Heart right ventricle (tissue), 16 donors: Measurements from ENCODE around the gene LCE1E. TPM values are rescaled to one million over a fixed set of nuclear protein-coding genes. Genes with fewer than 3 reads are reported as not detected.

Source experiments
- ATAC-seq, 8 donors: fragments of 200-7000 bp; cut with Tn5 transposase; one replicate each; pipeline ENCODE4 v1.9.1; 2020; ENCODE audit warnings: mild to moderate bottlenecking in 8 of 8, moderate library complexity in 8 of 8, moderate number of reproducible peaks in 1 of 8
- DNase-seq, 2 donors: peaks; one replicate each; pipeline ENCODE4 v3.0.0-alpha.2; 2020
- H3K27ac ChIP-seq, 10 donors: fragments of 200-600 bp; sonication (generic) in 2 of 10; one replicate each; pipeline versions ENCODE4 v1.5.0 to v1.8.0; 2020 to 2022; ENCODE audit warnings: mild to moderate bottlenecking in 3 of 10
- H3K27me3 ChIP-seq, 7 donors: fragments of 200-600 bp; one replicate each; pipeline ENCODE4 v1.8.0; 2021 to 2022; ENCODE audit warnings: mild to moderate bottlenecking in 2 of 7
- H3K36me3 ChIP-seq, 9 donors: fragments of 200-600 bp; sonication (generic) in 1 of 9; one replicate each; pipeline versions ENCODE4 v1.5.0 to v1.8.0; 2020 to 2022; ENCODE audit warnings: mild to moderate bottlenecking in 2 of 9
- H3K4me1 ChIP-seq, 9 donors: fragments of 200-600 bp; sonication (generic) in 1 of 9; one replicate each; pipeline versions ENCODE4 v1.5.0 to v1.8.0; 2020 to 2022; ENCODE audit warnings: mild to moderate bottlenecking in 4 of 9
- H3K4me3 ChIP-seq, 10 donors: fragments of 200-600 bp; sonication (generic) in 2 of 10; one replicate each; pipeline versions ENCODE4 v1.5.0 to v1.8.0; 2020 to 2022; ENCODE audit warnings: mild to moderate bottlenecking in 7 of 10, moderate library complexity in 2 of 10
- H3K9me3 ChIP-seq, 11 donors: fragments of 200-600 bp in 10 of 11; sonication (generic) in 2 of 11; one replicate each; pipeline versions ENCODE4 v1.5.0 to v1.8.0; 2013 to 2022; ENCODE audit warnings: mild to moderate bottlenecking in 2 of 11, control low read depth in 1 of 11, moderate library complexity in 1 of 11
- CTCF ChIP-seq, 9 donors: fragments of 200-600 bp; sonication (generic) in 2 of 9; IDR thresholded peaks; one replicate each; pipeline versions ENCODE4 v1.5.0 to v1.8.0; 2021 to 2022; ENCODE audit warnings: antibody characterized with exemption in 9 of 9, mild to moderate bottlenecking in 5 of 9, moderate library complexity in 1 of 9
- WGBS, 2 donors: extraction: QIAGEN DNeasy Blood & Tissue Kit; methylation state at CpG; one replicate each; pipeline ENCODE4 v1.1.7; 2013; ENCODE audit warnings: inconsistent platforms in 1 of 2; 5-methylcytosine and 5-hydroxymethylcytosine counted together
- intact Hi-C, 10 donors: fragments of 100-400 bp; cut with DNase I; formaldehyde crosslinking; loops; one replicate each; pipeline versions ENCODE4 v1.11.1 to v1.14.2; 2022
- polyA plus RNA-seq, 2 donors: library from polyadenylated mRNA; stranded (reverse); fragments of 200-250 nt; gene quantifications; one replicate each; pipeline ENCODE4 v1.2.3, GENCODE V29; 2013
- total RNA-seq, 10 donors: library from RNA; stranded (reverse); fragmentation: NEBNext Ultra II Directional in 3 of 10; extraction: Animal tissue kit (Norgen Biotek cat#: 25700) in 3 of 10; gene quantifications; one replicate each; pipeline versions ENCODE4 v1.2.1 to v1.2.4, GENCODE V29; 2021 to 2023
- donor health status: Arrhythmogenic right ventricular cardiomyopathy.
- donor health status: ischemic (EF 13 %, LVEDD 7.1; RV severe dilation, severe dysfunction).
- donor health status: healthy with polysubstance abuse.
- donor health status: DM: no; HTN: yes; CAD: no.
- donor health status: DM: no; HTN: no; CAD: no.
- donor health status: ischemic (EF 25% LVEDD 6.9; RV normal size, moderate dysfunction).
- donor health status: ischemic (EF 25% LVEDD 5.7; RV mildly dilated, moderate dysfunction).
- donor health status: healthy.
- donor health status: DM: yes; HTN: yes; CAD: no.
- donor health status: Ischemic cardiomyopathy.
- donor health status: ischemic (EF 35%, LVEDD 5.7; RV mildly dilated, moderate dysfunction).
- donor health status: nonischemic (EF 11% LVEDD 7.7; RV severe dilation, severe dysfunction).
- donor health status: DM: yes; HTN: yes; CAD: no.
- donor health status: PGD.
- donor health status: ischemic (EF 29% LVEDD 5.4; RV normal size, mild dysfunction).
- donor health status: nonischemic (EF 23%, LVEDD 6.1; RV moderate dilation, normal function).

The LCE1E gene
- total and polyA plus RNA-seq, 12 donors, result not detected

GRCh38 chr1:152836870-152837269 is 50.8 kb downstream of the LCE1E start:
- no peak for TF ChIP-seq CTCF (IDR thresholded peaks at IDR 0.05)

More at GRCh38 chr1:152836870-152837269, 50.8 kb downstream of the LCE1E start:
- intact Hi-C loops, result no loop called here
- no peak overlapping the region for H3K4me3 ChIP-seq
- 47 to 53% methylated on average over 2 of the region's 2 CpGs for WGBS, 2 donors
- DNase-seq (no peak), ATAC-seq (no peak)
- no peaks in the 10 kb centered on the region for H3K4me1 ChIP-seq
- H3K36me3 ChIP-seq, result no peaks in the 10 kb centered on the region
- H3K27me3 ChIP-seq, result no peaks in the 10 kb centered on the region
- H3K27ac ChIP-seq, result no peak overlapping the region
- no peaks in the 10 kb centered on the region for H3K9me3 ChIP-seq

Other genes starting within 250 kb of the LCE1E start
- gene LCE3E, start 219.5 kb upstream of the LCE1E start, total RNA-seq, result not detected
- not detected for gene LCE3E, start 219.5 kb upstream of the LCE1E start, polyA plus RNA-seq
- gene LCE3D, start 205.7 kb upstream of the LCE1E start, total RNA-seq, result not detected
- not detected for gene LCE3D, start 205.7 kb upstream of the LCE1E start, polyA plus RNA-seq
- gene LCE3C, start 186.0 kb upstream of the LCE1E start, total RNA-seq, result not detected
- not detected for gene LCE3C, start 186.0 kb upstream of the LCE1E start, polyA plus RNA-seq
- not detected for gene LCE3B, start 172.4 kb upstream of the LCE1E start, total RNA-seq
- gene LCE3B, start 172.4 kb upstream of the LCE1E start, polyA plus RNA-seq, result not detected
- gene LCE3A, start 163.2 kb upstream of the LCE1E start, total RNA-seq, result not detected
- gene LCE3A, start 163.2 kb upstream of the LCE1E start, polyA plus RNA-seq, result not detected
- not detected for gene LCE2D, start 122.9 kb upstream of the LCE1E start, total RNA-seq
- not detected for gene LCE2D, start 122.9 kb upstream of the LCE1E start, polyA plus RNA-seq
- gene LCE2C, start 111.0 kb upstream of the LCE1E start, total RNA-seq, result not detected
- not detected for gene LCE2C, start 111.0 kb upstream of the LCE1E start, polyA plus RNA-seq
- not detected for gene LCE2B, start 100.1 kb upstream of the LCE1E start, total RNA-seq
- gene LCE2B, start 100.1 kb upstream of the LCE1E start, polyA plus RNA-seq, result not detected
- not detected for gene LCE2A, start 87.9 kb upstream of the LCE1E start, total RNA-seq
- gene LCE2A, start 87.9 kb upstream of the LCE1E start, polyA plus RNA-seq, result not detected
- not detected for gene LCE4A, start 78.1 kb upstream of the LCE1E start, total RNA-seq
- gene LCE4A, start 78.1 kb upstream of the LCE1E start, polyA plus RNA-seq, result not detected
- not detected for gene KPRP, start 28.2 kb upstream of the LCE1E start, total RNA-seq
- gene KPRP, start 28.2 kb upstream of the LCE1E start, polyA plus RNA-seq, result not detected
- gene LCE1F, start 11.1 kb upstream of the LCE1E start, total RNA-seq, result not detected
- not detected for gene LCE1F, start 11.1 kb upstream of the LCE1E start, polyA plus RNA-seq
- gene LCE1D, start 10.5 kb downstream of the LCE1E start, total RNA-seq, result not detected
- gene LCE1D, start 10.5 kb downstream of the LCE1E start, polyA plus RNA-seq, result not detected
- not detected for gene LCE1C, start 20.4 kb downstream of the LCE1E start, total RNA-seq
- gene LCE1C, start 20.4 kb downstream of the LCE1E start, polyA plus RNA-seq, result not detected
- gene LCE1B, start 25.7 kb downstream of the LCE1E start, total RNA-seq, result not detected
- not detected for gene LCE1B, start 25.7 kb downstream of the LCE1E start, polyA plus RNA-seq
- gene LCE1A, start 41.2 kb downstream of the LCE1E start, total RNA-seq, result not detected
- not detected for gene LCE1A, start 41.2 kb downstream of the LCE1E start, polyA plus RNA-seq
- gene LCE6A, start 56.6 kb downstream of the LCE1E start, total RNA-seq, result not detected
- gene LCE6A, start 56.6 kb downstream of the LCE1E start, polyA plus RNA-seq, result not detected
- not detected for gene LCE7A, start 73.7 kb downstream of the LCE1E start, total RNA-seq
- gene LCE7A, start 73.7 kb downstream of the LCE1E start, polyA plus RNA-seq, result not detected
- not detected for gene SMCP, start 92.1 kb downstream of the LCE1E start, total RNA-seq
- gene SMCP, start 92.1 kb downstream of the LCE1E start, polyA plus RNA-seq, result not detected
- not detected for gene IVL, start 122.3 kb downstream of the LCE1E start, total RNA-seq
- under 1 TPM in 1 of 2 donors, not detected in 1; 0.06 TPM for gene IVL, start 122.3 kb downstream of the LCE1E start, polyA plus RNA-seq
- gene SPRR5, start 160.9 kb downstream of the LCE1E start, total RNA-seq, result not detected
- not detected for gene SPRR5, start 160.9 kb downstream of the LCE1E start, polyA plus RNA-seq
- gene SPRR4, start 184.4 kb downstream of the LCE1E start, total RNA-seq, result not detected
- gene SPRR4, start 184.4 kb downstream of the LCE1E start, polyA plus RNA-seq, result not detected
- gene SPRR1A, start 197.8 kb downstream of the LCE1E start, total RNA-seq, result not detected
- not detected for gene SPRR1A, start 197.8 kb downstream of the LCE1E start, polyA plus RNA-seq
- gene SPRR3, start 215.5 kb downstream of the LCE1E start, total RNA-seq, result not detected
- 1 to 10 TPM in 1 of 2 donors, not detected in 1; 2.6 TPM for gene SPRR3, start 215.5 kb downstream of the LCE1E start, polyA plus RNA-seq
- gene SPRR1B, start 244.9 kb downstream of the LCE1E start, total RNA-seq, result not detected
- gene SPRR1B, start 244.9 kb downstream of the LCE1E start, polyA plus RNA-seq, result under 1 TPM in 1 of 2 donors, not detected in 1; 0.30 TPM